ENCODE results near the gene PLAU.
"Not testable (repeated sequence)": the region's sequence is repeated elsewhere in the genome, so short reads cannot be mapped to it uniquely, and the experiment has no call there.

The PLAU gene

DNA sequence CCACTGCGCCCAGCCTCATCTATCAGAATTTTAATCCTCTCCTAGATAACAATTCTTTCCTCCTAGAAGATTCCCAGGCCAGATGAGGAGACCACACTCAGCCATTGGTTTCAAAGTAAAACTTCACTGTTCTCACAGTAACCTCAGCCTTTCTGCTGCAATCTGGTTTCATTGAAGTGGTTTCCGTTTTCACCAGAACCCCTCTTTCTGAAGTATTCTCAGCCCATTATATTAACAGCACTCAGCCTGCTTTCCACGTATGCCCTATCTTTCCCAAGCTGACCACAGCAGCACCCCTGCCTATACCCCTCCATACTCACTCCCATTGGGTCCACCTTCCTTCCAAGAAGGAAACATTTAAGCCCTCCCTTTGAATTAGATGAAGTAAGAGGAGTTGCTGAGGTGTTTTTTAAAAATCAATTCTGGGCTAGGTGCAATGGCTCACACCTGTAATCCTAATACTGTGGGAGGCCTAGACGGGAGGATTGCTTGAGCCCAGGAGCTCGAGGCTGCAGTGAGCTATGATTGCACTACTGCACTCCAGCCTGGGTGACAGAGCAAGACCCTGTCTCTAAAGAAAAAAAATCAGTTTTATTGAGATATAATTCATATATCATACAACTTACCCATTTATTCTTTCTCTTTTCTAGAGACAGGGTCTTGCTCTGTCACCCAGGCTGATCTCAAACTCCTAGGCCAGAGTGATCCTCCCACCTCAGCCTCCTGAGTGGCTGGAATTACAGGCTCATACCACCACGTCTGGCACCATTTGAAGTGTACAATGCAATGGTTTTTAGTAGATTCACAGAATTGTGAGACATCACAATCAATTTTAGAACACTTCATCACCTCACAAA lies 11.3 kb downstream of the PLAU start:
- no peak for DNase-seq (ENCODE audit: low read depth)

DNA sequence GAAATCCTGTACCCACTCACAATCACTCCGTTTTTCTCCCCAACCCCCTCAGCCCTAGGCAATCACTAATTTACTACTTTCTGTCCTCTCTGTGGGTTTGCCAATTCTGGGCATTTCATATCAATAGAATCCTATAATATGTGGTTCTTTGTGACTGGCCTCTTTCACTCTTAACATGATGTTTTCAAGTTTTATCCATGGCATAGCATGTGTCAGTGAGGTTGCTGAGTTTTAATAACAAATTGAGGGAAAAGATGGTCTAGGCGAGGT lies 11.9 kb downstream of the PLAU start:
- DNase-seq (ENCODE audit: low read depth) = no peak

DNA sequence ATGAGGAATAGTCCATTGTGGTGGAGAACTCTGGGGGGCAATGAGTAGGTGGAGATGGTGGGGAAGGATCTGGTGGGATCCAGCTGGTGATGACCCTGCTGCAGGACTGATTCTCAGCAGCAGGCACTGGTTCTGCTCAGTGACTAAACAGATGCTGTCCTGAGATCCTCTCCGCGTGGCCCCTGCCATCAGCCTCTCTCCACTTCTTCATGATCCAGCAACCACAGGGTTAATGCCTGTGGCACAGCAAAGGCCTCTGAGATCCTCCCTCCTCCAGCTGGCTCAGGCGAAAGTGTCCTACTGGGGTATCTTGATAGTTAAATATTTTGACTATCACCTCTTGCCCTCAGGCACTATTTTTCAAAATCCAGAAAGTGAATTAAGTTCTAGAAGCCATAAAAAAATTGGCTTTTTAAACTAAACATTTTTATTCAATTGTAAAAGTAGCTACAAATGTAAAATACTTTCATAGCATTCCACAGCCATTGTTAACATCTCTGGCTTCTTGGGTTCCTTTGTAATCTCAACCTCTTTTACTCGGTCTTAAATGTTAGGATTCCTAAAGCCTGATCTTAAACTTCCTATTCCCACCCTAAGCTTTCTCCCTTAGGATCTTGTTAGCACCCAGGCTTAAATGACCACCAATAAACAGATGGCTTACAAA lies 13.1 kb downstream of the PLAU start:
- DNase-seq (ENCODE audit: low read depth) = peak; percentile 65

DNA sequence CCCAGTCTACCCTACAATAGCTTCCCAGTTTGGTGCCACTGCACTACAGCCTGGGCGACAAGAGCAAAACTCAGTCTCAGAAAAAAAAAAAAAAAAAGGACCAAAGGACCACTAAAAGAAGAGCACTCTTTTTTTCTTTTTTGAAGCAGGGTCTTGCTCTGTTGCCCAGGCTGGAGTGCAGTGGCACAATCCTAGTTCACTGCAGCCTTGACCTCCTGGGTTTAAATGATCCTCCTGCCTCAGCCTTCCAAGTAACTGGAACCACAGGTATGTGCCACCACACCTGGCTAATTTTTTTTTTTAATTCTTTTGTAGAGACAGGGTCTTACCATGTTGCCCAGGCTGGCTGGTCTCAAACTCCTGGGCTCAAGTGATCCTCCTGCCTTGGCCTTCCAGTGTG lies 14.0 kb downstream of the PLAU start:
- DNase-seq (ENCODE audit: low read depth) = no peak

DNA sequence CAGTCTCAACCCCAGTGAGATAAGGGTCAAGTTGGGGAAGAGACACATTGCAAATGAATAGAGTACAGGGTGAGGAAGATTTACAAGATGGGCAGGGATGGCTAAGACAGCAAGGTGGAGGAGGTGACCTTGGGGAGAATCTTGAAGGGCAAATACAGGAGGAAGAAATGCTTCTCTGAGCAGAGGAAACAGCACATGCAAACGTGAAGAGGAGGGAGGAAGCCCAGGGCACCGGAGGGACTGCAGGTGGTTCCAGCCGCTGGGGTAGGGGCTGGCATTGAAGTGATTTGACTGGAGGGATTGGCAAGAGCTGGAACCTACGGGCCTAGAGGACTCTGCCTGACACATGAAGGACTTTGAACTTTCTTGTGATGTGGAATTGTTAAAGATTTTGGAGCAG lies 14.6 kb downstream of the PLAU start:
- DNase-seq (ENCODE audit: low read depth) = no peak

DNA sequence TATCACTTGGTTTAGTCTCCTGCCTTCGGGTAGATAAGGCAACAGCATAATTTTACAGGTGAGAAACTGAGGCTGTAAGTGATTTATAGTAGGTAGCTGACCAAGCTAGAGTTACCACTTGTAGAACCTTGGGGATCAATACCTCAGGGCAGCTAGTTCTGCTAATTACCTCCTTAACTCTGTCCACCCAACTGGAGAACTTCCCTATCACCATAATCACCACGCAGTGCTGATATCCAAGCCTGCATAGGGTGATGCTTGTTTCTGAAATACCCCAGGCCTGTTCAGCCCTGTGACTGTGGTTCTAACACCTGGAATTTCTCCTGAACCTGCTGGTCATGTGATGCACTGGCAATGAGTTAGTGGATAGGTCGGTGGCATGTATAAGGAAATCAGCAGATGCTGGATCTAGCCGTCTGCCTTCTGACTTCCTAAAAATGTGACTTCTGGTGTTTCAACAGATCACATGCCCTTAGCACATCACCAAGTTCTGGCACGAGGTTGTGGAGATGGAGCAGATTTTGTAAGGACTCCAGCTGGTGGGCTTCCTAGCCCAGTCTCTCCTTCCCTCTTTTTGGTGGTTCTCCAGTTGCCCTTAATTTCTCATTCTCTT lies 15.3 kb downstream of the PLAU start:
- DNase-seq (ENCODE audit: low read depth) = no peak

DNA sequence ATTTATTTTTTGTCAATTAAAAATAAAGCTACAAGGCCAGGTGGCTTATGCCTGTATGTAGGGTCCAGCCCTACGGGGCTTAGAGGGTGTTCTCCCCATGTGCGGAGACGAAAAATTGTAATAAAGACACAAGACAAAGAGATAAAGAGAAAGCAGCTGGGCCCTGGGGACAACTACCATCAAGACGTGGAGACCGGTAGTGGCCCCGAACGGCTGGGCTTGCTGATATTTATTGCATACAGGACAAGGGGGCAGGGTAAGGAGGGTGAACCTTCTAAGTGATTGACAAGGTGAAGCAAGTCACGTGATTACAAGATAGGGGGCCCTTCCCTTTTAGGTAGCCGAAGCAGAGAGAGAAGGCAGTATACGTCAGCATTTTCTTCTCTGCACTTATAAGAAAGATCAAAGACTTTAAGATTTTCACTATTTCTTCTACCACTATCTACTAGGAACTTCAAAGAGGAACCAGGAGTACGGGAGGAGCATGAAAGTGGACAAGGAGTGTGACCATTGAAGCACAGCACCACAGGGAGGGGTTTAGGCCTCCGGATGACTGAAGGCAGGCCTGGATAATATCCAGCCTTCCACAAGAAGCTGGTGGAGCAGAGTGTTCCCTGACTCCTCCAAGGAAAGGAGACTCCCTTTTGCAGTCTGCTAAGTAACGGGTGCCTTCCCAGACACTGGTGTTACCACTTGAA lies 19.8 kb downstream of the PLAU start:
- DNase-seq (ENCODE audit: low read depth) = not testable (repeated sequence)

DNA sequence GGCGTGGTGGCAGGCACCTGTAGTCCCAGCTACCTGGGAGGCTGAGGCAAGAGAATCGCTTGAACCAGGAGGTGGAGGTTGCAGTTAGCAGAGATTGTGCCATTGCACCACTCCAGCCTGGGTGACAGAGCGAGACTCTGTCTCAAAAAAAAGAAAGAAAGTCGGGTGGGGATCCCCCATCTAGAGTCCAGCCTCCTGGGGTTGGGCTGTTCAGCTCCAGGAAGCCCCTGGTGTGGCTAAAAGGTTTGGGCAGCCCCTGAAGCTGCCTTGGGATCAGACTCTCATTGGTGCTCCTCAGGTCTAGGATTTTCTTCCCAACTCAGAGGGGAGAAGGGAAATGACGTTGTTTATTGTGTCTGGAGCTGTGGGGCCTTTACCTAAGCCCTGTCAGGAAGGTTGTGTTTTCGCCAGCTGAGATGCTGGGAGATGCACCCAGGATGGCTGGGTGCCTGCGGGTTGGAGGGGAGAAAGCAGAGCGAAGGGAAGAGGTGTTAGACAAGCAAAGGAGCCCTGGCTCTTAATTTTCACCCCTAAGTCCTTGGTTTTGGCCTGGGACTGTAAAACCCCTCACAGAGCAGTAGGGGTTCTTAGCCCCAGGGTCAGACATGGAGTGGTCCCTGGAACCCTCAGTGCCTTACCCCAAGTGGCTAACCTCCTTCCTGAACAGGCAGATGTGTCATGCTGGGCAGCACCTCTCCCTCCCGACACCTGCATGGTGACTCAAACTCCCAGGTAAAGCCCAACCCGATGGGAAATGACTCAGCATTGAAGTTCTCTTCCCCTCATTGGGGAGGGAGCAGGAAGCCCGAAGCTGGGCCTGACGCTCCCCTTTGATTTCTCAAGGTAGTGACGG lies 21.1 kb downstream of the PLAU start:
- no peak for DNase-seq (ENCODE audit: low read depth)

DNA sequence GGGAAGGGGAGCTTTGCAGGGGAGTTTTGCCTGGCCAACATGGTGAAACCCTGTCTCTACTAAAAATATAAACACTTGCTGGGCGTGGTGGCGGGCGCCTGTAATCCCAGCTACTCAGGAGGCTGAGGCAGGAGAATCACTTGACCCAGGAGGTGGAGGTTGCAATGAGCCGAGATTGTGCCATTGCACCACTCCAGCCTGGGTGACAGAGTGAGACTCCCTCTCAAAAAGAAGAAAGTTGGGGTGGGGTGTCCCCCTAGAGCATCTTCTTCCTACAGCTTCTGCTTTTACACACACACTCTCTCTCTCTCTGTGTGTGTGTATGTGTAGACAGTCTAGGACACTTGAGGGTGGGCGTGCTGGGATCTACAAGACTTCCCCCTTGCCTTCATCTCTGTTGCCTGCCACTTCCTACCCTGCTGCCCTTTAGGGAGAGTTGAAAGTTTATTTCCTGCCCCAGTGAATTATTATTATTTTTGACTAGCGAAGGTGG lies 21.7 kb downstream of the PLAU start:
- DNase-seq (ENCODE audit: low read depth) = no peak

DNA sequence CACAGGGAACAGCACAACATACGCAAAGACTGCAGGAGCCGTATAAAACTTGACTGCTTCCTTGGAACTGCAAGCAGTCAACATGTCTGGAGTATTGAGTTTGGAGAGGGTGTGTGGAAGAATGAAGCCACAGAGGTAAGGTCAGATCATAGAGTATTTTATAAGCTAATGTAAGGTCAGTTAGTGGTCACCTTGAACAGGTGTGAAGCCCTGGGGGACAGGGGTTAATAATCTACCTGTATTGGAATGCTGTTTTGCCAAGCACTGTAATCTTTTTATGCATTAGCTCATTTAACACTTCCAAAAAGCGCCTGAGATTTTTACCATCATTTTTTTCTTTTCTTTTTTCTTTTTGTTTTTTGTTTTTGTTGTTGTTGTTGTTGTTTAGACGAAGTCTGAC lies 23.1 kb downstream of the PLAU start:
- DNase-seq (ENCODE audit: low read depth) = no peak

DNA sequence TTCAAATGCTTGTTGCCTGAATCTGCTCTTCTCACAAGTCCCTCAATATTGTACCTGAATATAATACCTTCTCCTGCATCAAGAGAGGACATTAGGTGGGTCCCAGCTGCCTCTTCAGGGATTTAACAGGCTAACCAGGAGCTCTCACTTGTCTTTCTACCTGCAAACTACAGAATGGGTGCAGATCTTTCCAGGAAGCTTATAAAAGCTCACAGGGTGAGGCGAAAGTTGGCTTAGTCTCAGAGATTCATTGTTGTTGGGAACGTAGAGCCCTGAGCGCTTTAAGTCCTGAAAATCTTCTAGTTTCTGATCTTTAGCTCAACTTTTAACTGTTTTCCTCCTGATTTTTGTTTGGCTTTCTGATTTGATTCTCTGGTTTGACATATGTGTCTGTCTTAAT lies 25.0 kb downstream of the PLAU start:
- DNase-seq (ENCODE audit: low read depth) = no peak

DNA sequence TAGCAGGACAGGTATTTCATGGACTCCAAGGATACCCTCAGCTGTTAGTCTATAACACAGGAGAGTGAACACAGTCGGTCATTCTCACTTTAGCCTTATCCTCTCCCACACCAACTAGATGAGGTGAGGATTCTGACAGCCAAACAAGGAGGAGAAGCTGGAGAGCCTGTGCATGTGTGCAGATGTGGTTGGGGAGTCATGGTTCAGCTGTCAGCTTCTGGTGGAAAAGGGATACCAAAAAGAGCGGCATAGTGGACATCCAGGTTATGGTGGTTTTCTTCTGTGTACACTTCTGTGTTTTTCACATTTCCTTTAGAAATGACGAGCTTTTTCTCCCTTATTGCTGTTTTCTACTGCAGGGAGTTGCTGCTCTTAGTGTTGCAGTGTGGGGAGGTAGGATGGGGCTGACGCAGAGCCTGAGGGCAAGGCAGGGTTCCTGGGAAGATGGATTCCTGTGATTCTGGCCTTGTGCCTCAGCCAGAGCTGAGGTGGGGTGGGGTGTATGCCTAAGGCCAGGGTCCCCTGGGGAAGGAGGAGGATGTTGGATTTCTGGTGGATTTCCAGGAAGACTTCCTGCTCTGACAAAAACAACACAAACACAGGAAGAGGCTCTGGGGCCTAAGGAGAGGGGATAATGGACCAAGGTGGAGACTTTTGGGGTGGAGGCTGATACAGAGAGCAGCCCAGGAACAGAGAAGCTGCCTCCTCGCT lies 26.6 kb downstream of the PLAU start:
- peak; percentile 37 for DNase-seq (ENCODE audit: low read depth)

DNA sequence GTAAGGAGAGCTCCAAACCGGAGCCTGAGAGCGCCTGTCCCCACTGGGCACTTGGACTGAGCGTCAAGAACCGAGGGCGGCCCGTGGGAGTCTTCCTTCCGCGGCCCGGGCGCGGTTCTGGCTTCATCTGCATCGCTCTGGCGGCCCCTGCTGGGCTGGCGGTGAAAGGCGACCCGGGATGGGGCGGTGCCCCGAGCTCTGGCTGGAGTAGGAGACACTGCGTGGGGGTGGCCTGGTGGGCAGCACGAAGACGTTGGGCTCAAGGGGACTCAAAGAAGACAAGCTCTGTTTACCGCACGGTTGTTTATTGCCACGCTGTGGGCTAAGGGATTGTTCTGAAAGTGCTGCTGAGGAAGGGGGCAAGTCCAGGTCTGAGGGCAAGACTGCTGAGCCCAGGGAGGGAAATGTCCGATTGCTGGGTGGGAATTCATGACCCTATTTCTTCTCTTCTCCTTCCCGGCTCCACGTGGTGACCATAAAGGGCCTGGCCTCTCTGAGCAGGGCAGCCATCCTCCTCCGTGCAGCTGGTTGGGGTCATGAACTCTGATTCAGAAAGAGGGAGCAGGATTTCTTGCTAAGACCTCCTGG lies 29.8 kb downstream of the PLAU start:
- peak; percentile 75 for DNase-seq (ENCODE audit: low read depth)

DNA sequence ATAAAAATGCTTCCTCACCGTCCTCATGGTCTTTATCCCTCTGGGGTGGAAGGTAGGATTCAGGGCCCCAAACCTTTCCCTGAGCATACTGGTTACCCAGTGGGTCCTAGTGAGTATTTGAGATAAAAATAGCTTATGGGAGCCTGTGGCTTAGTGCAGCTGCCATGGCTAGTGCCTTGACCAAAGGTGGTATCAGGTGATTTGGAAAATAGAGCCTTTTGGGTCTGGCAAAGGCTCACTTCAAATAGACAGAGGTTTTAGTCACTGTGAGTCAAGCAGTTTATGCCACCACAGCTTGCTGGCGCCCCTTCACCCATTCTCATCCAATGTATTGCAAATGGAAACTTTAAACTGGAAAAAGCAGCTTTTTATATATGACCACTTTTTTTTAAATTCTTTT lies 30.4 kb downstream of the PLAU start:
- DNase-seq (ENCODE audit: low read depth) = no peak

DNA sequence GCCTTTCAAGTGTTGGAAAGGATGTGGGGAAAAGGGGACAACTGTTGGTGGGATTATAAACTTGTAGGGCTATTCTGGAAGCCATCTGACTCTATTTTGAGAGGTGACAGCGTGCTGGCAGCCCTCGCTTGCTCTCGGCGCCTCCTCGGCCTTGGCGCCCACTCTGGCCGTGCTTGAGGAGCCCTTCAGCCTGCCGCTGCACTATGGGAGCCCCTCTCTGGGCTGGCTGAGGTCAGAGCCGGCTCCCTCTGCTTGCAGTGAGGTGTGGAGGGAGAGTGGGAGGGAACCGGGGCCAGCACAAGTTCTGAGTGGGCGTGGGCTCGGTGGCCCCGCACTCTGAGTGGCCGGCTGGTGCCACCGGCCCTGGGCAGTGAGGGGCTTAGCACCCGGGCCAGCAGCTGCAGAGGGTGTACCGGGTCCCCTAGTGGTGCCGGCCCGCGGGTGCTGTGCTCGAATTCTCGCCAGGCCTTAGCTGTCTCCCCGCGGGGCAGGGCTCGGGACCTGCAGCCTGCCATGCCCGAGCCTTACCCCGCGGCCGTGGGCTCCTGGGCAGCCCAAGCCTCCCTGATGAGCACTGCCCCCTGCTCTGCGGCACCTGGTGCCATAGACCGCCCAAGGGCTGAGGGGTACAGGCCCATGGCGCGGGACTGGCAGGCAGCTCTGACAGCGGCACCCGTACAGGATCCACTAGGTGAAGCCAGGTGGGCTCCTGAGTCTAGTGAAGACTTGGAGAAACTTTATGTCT lies 33.6 kb downstream of the PLAU start:
- DNase-seq (ENCODE audit: low read depth) = no peak

DNA sequence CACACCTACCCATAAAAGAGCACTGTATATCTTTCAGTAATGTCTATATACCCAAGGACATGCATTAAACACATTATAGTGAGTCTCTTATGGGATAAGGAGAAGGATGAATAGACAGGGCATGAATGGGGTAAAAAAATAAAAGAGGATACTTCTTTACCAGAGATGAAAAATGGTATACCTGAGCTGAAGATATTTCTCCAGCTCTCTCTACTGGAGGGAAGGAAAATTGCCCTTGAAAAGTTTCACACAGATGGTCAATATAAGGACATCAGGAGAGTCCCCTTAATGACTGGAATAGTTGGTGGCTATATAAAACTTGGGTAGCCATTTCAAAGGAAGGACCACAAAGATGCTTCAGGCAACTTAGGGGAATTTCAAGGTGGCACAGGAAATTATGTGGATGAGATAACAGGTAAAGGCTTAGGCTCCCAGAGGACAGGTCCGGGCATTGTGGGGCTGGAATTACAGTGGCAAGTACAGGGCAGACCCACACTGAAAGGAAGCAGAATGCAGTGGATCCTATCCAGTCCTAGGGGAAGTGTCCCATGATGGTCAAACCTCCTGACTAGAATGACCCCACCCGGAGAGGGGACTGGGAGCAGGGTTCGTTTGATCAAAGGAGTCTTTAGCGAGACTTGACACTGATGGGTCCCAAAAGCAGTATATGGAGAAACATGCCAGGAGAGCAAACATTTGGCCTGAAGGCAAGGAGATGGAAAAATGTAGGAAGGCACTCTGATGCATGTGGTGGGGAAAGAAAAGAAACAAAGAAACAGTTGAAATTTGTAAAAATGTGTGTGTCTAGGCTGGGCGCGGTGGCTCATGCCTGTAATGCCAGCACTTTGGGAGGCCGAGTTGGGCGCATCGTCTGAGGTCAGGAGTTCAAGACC lies 35.6 kb downstream of the PLAU start:
- peak; percentile 32 for DNase-seq (ENCODE audit: low read depth)

DNA sequence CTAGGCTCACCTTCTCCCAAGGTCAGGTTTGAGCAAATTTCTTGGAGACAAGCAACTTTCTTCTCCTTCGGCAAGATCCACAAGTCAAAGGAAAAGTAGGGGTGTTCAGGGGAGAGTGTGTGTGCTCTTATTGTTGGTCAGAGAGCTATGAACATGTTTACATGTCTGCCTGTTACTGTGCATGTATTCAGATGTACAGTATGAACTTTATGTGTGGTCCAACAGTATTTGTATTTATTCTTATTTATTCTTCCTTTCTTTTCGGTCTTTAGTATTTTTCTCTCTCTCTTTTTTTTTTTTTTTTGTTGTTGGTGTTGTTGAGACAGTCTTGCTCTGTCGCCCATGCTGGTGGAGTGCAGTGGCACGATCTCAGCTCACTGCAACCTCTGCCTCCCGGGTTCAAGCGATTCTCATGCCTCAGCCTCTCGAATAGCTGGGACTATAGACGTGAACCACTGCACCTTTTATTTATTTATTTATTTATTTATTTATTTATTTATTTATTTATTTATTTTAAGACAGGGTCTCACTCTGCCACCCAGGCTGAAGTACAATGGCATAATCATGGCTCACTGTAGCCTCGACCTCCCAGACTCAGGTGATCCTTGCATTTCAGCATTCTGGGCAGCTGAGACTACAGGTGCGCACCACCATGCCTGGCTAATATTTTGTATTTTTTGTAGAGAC lies 38.2 kb downstream of the PLAU start:
- no peak for DNase-seq (ENCODE audit: low read depth)
